ENCODE measurements around the gene FPR1.
"Not testable (repeated sequence)": the region's sequence is repeated elsewhere in the genome, so short reads cannot be mapped to it uniquely, and the experiment has no call there.

FPR1 gene

DNA sequence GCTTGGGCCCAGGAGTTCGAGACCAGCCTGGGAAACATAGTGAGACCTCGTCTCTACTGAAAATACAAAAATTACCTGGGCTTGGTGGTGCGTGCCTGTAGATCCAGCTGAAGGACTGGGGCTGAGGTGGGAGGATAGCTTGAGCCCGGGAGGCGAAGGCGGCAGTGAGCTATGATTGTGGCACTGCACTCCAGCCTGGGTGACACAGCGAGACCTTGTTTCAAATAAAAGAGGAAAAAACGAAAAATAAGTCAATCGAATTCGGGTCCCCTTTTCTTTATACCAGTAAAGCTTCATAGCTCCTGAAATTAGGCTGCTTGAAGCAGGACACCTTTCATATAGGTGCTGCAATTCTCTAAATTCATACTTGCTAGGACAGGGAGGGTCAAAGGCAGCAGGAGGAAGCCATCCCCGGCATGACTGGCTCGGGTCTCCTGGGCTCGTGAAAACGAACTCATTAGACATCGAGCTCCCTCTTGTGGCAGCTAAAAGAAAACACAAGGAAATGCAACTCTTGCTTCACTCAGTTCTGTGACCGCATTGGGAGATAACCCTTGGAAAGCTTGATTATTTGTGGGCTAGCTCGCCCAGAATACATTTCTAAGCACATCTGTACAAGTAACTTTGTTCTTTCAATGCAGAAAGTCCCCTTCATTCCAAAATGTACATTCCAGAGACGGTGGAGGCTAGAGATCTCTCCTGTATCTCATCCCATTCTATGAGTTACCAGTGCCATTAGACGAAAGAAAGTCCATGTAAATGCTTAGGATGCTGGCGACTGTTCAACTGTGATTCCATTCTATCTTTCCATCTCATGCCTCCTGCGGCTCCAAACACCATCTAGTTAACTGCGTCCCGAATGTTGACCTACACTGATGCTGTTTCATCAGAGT lies 26.1 kb upstream of the FPR1 start:
- DNase-seq = peak; percentile 82 to 88

DNA sequence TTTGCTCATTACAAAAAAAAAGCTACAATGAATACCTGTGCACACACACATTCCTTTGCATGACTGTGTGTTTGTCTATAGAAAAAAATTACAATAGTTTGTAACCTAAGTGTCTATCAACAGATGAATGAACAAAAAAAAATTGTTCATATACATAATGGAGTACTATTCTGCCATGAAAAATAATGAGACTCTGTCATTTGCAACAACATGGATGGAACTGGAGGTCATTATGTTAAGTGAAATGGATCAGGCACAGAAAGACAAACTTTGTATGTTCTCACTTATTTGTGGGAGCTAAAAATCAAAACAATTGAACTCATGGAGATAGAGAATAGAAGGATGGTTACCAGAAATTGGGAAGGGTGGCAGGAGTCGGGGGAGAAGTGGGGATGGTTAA lies 24.9 kb upstream of the FPR1 start:
- not testable (repeated sequence) for DNase-seq

DNA sequence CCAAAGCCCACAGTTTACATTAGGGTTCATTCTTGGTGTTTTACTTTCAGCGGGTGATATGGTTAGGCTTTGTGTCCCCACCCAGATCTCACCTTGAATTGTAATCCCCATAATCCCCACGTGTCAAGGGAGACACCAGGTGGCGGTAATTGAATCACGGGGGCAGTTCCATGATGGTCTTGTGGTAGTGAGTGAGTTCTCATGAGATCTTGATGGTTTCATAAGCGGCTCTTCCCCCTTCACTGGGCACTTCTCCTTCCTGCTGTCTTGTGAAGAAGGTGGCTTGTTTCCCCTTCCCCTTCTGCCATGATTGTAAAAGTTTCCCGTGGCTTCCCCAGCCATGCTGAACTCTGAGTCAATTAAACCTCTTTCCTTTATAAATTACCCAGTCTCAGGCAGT lies 21.3 kb upstream of the FPR1 start:
- no peak for DNase-seq

DNA sequence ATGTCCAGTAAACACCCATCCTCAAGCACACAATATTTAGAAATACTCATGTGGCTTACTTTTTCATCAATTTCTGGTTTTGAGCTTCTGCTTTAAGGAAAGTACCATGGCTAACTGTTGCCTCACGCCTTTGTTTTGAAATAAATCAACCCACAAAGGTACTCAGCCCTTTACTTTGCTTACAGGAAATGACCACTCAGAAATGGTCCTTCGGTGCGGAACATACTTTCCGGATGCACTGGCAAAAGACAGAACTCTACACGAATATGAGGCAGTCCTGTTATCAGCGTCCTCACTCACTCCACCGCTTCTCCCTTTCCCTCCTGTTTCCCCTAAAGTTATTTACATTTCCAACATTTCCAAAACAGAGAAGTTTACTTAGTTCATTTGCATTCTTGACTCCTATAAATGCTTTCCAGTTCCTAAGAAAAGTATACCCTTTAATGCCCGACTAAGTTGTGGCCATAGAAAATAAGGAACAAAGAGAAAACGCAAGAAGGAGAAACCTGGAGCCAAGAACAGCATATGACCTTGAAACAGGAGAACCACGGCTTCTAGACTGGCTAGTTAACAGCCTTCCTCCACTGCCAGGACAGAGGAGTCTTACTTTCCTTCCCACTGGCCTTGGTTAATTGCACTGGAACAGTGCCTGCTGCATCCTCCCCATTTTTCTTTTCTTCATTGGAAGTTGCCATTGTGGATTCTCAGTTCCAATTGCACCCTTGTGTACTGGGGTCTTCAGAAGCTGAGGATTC lies 19.9 kb upstream of the FPR1 start:
- peak; percentile 94 for DNase-seq

- no peak for DNase-seq
Observed at GRCh38 chr19:51766461-51766860, 14.8 kb upstream of the FPR1 start.

GRCh38 chr19:51765086-51765485 lies 13.4 kb upstream of the FPR1 start:
- DNase-seq = peak in 1 of 2 experiments; percentile 16

DNA sequence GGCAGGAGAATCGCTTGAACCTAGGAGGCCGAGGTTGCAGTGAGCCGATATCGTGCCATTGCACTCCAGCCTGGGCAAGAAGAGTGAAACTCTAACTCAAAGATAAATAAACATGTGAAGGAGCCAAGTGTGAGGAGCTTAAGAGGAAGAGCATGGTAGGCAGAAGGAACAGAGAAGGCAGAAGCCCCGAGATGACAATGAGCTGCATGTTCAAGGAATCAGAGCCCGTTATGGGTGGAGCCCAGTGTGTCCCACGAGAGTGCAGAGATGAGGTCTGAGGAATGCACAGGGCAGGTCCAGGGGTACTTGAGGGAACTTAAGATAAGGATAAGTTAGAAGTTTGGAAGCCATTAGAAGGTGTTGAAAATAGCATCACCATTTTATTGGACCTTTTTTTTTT lies 10.0 kb upstream of the FPR1 start:
- no peak for DNase-seq

- peak; percentile 80 to 86 for DNase-seq
Observed at GRCh38 chr19:51760697-51761356, 9.1 kb upstream of the FPR1 start, which contains the start of gene FPR2. Gene FPR2, plus strand, starts transcription at chr19:51761180. Its CDS starts 7,479 bp downstream, at chr19:51768659.

DNA sequence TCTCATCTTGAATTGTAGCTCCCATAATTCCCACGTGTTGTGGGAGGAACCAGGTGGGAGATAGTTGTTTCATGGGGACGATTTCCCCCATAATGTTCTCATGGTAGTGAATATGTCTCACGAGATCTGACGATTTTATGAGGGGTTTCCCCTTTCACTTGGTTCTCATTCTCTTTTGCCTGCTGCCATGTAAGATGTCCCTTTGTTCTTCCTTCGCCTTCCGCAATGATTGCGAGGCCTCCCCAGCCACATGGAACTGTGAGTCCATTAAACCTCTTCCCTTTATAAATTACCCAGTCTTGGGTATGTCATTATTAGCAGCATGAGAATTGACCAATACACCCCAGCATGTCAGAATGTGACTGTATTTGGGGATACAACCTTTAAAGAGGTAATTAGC lies 3.9 kb upstream of the FPR1 start:
- DNase-seq = no peak

DNA sequence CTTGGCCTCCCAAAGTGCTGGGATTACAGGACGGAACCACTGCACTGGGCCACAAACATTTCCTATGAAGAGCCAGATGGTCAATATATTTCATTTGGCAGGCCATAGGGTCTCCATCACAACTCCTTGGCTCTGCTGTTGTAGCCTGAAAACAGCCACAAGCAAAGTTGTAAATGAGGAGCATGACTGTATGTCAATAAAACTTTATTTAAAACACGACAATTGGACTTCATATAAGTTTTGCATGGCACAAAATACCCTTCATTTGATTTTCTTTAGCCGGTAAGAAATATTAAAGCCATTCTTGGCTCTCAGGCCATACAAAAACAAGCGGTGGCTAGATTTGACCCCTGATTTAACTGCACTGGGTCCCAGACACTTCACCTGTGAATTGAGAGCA lies 3.1 kb upstream of the FPR1 start:
- no peak for DNase-seq

GRCh38 chr19:51754109-51754508 lies 2.4 kb upstream of the FPR1 start:
- DNase-seq = peak in 1 of 2 experiments; percentile 12

DNA sequence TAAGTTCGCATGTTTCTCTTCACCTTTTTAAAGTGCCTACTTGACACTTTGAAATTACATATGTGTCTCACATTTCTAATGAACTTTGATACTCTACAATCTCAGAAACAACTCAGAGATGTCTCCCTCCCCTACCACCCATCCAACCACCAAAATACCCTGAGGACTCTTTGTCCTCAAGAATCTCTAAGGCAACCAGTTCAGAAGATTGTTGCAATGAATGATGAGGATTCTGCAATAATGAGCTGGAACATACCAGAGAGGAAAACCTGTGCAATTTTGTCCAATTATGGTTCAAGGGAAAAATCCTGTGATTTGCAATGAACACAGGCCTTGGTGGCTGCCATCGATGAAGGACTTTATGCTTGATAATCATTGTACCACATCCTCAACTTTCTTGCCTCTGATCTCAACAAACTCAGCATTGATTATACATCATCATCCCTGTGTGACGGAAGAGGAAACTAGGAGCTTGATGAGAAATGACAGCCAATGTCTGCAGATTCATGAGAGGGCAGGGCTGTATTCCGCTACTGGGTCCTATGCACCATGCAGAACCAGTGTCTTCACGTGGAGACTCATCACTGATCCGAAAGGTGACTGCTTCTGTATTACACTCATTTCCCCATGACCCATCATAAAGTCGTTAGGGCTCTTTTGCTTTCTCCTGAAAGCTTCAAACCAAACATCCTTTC lies 1.1 kb downstream of the FPR1 start:
- peak in 1 of 2 experiments; percentile 32 for DNase-seq

DNA sequence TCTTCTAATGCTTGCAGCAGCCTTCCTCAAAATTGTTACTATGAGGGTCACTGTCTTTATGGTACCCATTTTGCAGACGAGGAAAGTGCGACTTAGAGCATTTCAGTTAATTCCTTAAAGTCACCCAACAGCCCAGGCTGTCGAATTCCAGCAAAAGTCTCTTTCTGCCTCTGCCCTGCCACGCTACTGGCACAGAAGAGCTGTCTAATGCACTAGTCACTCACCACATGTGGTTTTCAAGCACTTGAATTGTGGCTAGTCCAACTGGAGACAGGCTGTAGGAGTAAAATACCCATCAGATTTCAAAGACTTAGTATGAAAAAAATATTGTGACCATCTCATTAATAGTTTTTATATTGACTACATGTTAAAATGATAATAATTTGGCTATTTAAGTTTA lies 1.7 kb downstream of the FPR1 start:
- no peak for DNase-seq

- DNase-seq = no peak
Observed at GRCh38 chr19:51746731-51747130, 4.9 kb downstream of the FPR1 start.

- no peak for DNase-seq
Observed at GRCh38 chr19:51743405-51743804, 8.3 kb downstream of the FPR1 start.

- no peak for DNase-seq
Observed at GRCh38 chr19:51742789-51743188, 8.9 kb downstream of the FPR1 start.

DNA sequence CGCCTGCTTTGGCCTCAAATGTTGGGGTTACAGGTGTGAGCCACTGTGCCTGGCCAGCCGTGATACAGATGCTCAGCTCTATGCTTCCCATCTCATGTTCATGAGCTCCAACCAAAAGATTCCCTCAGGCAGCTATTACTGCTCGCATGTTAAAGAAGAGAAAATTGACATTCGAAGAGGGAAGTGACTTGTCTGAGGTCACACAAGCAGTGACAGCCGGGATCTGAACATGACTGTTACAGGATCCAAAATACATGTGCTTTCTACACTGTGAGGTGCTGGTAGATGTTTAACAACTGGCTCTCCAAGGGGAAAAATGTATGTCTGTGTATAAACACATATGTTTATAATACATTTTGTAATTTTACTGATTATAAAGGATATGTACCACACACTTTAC lies 11.3 kb downstream of the FPR1 start:
- peak in 1 of 2 experiments; percentile 3 for DNase-seq

GRCh38 chr19:51739466-51740213 lies 12.0 kb downstream of the FPR1 start:
- no peak for DNase-seq

DNA sequence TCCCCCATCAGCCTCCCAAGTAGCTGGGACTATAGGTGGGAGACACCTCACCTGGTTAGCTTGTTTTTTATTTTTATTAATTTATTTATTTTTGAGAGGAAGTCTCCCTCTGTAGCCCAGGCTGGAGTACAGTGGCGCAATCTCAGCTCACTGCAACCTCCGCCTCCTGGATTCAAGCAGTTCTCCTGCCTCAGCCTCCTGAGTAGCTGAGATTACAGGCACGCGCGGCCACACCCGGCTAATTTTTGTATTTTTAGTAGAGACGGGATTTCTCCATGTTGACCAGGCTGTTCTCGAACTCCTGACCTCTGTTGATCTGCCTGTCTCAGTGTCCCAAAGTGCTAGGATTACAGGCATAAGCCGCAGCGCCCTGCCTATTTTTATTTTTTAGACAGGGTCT lies 13.2 kb downstream of the FPR1 start:
- not testable (repeated sequence) for DNase-seq

DNA sequence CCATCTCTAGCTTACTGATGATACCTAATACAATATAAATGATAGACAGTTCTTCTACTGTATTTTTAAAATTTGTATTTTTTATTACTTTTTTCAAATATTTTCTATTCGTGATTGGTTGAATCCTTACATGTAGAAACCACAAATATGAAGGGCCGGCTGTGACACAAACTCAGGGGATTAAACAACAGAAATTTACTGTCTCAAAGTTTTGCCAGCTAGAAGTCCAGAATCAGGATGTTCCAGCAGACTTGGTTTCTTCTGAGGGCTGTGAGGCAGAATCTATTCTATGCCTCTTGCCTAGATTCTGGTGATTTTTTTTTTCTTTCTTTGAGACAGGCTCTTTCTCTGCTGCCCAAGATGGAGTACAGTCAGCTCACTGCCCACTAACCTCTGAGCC lies 13.8 kb downstream of the FPR1 start:
- DNase-seq = no peak

- no peak for DNase-seq
Observed at GRCh38 chr19:51737389-51737788, 14.3 kb downstream of the FPR1 start.

Measured in AML-193 (cell line).